GM19240 (cell line): Measurements from ENCODE around the gene CUX1.
"Not testable (repeated sequence)": the region's sequence is repeated elsewhere in the genome, so short reads cannot be mapped to it uniquely, and the experiment has no call there.

Source experiments
- DNase-seq: peaks from one replicate; pipeline ENCODE4 v3.0.0; 2011; ENCODE audit warnings: low spot score; ENCODE audit not compliant: insufficient read length

CUX1 gene

DNA sequence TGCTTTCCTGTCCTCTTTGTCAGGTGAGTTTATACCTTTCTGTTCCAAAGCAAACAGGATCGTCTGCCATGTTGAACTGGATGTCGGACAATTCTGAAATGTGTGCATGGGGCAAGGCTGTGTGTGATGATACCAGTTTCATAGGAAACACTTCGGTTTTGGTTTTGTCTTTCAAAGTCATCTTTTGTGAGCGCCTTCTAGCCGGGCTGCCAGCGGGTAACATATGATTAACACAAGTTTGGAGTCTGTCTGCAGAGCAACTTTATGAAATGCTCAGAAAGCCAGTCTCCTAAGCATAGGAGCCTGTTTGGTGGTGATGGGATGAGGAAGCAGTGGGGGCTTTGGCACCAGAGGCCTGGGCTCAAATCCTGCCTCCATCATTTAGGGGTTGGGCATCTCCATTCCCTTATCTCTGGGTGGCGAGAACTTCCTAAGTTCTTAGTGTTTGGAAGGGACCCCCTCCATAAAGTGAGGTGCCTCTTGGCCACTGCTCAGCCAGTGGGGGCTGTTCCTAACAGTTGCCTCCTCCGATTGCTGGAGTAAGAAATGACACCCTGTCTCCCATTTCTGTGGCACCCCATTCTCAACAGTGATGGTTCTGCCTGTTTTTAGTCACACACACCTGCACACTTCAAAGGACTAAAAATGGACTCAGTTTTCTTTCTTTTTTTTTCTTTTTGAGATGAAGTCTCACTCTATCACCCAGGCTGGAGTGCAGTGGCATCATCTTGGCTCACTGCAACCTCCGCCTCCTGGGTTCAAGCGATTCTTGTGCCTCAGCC is 36.8 kb downstream of the CUX1 start:
- DNase-seq: no peak

DNA sequence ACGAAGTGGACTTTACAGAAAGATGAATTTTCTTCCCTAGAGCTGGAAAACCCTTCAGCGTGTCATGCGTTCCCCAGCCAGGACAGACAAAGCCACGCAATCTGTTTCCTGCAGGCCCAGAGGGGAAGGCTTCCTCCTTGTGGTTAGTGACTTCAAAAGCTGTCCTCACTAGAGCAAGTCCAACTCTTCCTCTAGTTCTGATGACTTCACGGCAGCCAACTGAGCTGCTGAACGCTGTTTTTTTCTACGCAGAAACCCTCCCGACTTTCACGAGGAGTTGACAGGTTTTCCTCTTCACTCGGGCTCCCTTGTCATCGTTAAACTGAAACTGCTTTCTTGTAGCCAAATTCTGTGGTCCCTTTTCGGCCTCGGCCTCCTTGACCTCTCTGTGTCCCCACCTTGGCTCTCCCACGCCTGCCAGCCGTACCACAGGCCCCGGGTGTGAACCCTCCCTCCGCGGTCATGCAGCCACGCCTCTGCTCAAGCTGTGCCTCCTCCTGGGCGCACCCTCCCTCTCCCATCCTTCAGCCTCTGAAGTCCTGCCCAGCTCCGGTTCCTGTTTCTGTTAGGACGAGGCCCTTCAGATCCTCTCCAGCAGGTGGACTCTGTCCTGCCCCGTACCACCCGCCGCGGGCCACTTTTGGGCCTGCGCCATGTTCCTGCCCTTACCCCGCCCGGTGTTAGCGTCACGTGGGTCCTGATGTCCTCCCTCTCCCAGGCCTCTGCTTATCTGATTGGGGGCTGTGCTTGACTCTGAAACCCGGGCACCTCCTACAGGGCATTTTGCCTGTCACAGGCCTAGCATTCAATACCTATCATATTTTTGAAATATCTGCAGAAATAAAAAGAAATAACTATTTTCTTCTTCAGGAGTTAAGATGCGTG is 39.3 kb downstream of the CUX1 start:
- peak; percentile 80 for DNase-seq

DNA sequence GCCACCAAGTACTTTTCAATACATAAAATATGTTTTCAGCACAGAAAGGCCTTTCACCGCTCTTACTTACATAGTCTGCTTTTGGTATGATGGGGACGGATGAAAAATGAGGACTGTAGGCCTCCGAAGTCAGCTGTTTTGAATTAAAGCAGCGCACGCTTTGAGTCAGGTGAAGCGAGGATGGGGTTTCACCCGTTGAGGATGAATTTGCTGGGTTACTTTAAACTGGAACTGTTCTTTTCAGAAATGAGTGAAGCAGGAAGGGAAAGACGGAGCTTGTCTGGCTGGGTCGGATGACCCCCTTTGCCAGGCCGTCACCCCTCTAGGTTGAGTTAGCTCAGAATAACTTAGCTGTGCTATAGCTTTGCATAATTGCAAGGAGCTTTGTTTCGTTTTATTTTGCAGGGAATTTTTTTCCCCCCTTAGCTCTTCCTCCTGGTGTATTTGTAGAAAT is 40.0 kb downstream of the CUX1 start:
- DNase-seq: peak; percentile 23

DNA sequence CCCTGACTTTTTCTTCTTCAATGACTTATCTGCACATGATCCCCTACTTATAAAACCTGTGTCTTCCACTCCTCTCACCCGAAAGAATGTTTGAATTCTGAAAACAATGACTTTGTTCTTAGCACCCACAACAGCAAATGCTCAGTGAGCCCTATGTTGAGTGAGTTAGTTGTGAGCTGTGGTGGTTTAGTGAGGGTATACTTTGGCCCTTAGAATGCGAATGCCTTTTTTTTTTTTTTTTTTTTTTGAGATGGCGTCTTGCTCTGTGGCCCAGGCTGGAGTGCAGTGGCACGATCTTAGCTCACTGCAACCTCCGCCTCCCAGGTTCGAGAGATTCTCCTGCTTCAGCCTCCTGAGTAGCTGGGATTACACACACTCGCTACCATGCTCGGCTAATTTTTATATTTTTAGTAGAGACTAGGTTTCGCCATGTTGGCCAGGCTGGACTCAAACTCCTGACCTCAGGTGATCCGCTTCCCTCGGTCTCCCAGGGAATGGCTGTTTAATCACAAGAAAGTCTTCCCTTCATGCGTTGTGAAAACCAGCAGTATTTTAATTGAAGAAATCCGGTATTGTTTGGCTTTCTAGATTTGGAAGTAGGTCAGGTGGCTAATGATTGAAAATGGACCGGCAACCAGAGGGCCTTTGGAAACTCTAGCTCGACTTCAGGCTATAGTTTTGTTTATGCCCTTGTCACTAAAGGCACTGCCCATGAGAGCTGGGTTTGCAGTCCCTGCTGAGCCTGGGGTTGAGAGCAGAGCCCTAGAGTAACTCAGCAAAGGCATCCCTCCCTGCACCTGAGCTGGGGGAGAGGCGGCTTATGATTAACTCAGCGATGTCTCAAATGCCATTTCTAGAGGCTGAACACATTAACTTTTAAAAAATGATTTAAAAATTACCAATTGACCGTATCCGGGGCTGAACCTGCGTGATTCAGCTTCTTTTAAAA is 41.3 kb downstream of the CUX1 start:
- DNase-seq: no peak

DNA sequence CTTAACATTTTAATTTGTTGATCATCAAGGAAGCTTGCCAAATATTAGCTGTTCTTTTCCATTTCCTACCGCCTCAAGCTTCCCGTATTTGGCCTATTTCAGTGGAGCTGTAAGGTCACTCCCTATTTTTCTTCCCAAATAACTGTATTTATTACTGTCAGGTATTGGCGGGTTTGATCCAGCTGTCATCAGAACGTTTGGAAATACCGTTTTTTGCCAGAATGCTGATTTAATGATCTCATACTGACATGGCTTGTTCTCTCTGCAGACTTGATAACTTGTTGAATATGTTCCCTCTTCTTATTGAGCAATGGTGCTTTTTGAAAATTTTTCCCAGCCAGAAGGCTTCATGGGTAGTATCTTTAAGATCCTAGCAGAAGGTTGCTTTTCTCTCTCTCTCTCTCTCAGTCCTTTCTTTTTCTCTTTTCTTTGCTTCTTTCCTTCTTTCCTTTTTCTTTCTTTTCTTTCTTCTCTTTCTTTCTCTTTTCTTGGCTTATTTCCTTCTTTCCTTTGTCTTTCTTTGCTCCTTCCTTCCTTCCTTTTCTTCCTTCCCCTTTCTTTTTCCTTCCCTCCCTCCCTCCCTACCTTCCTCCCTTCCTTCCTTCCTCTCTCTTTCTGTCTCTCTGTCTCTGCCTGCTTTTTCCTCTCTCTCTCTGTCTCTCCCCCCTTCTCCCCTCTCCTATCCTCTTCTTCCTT is 42.1 kb downstream of the CUX1 start:
- no peak for DNase-seq

DNA sequence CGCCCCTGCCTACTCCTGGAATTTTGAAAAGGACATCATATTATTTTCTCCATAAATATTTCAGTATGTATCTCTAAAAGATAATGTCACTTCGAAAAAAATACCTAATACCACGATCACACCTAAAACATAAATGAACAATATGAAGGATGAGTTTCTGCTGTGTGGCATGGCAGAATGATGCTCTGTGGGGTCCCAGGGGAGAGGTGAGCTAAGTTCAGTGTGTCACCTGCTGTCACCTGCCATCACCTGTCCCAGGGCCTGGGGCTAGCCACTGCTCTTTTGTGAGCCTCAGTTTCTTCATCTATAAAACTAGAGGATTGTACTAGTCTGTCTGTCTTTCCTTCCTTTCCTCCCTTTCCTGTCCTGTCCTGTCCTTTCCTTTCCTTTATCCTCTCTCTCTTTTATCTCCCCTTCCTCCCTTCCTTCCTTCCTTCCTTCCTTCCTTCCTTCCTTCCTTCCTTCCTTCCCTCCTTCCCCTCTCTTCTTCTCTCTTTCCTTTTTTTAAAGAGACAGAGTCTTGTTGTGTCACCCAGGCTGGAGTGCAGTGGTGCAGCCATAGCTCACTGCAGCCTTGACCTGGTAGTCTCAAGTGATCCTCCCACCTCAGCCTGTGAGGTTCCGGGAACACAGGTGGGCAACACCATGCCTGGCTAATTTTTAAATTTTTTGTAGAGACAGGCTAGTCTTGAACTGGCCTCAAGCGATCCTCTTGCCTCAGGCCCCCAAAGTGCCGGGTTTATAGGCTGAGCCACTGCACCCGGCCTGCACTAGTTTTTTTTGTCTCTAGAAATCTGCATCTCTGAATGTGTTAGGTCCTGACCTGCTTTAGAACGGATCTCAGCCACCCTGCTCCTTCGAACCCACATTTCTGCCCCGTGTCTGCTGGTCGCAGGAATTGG is 43.1 kb downstream of the CUX1 start:
- no peak for DNase-seq

DNA sequence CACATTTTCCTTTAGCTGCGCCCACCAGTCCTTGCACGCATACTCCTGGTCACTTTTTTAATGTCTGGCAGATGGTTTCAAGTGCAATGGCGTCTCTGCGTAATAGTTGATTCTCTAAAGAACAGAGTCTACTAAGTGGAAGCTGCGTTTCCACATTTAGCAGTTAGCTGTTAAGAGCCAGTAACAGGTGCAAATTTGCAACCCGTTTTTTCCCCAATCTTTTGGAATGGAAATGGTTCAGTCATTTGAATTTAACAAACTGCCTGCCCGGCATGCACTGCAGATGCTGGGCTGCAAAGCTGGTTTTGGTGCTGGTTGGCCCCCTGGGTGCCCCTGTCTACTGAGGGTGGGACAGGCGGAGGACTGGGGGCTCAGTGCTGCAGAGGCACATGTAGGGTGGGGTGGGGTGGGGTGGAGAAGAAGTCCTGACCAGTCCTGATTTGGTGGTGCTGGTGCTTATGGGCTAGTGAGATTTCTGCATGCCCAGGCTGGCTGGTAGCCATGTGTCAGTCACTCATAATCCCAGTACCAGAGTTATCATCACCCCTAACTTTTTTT is 43.9 kb downstream of the CUX1 start:
- DNase-seq: no peak

DNA sequence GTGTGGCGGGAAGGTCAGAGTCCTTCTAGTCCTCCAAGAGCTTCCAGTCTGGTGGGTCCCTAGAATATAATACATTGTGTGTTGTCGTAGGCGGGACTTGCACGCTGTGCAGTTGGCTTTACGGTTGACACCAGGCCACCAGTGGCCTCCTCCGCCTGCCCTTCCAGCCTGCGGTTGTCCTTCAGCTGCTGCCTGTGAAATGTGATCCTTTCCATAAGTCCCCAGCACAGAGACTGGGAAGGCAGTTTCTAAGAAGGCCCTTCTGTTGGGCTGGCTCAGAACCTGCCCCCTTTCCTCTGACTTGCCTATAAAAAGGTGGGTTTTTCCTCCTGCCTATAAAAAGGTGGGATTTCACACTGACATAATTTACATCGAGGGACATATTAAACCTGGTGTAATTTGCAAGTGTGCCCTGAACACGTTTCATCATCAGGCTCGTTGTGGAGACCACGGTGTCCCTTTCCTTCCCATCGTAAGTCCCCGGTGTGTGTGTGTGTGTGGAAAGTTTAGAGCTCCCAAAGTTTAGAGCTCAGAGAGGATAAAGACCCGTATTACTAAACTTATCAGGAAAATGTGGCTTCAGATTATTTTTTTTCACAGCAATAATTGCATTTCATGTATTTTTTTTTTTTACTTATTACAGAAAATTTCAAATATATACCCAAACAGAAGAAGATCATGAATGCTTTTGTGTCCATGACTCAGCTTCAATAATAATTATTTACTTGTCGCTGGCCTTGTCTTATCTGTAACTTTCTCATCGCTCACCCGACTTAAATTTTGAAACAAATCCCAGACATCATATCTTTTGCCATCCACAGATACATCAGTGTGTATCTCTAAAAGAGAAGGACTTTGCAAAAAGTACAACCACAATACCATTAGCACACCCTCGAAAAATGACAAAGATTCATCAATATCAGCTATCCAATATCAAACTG is 45.1 kb downstream of the CUX1 start:
- DNase-seq: no peak

DNA sequence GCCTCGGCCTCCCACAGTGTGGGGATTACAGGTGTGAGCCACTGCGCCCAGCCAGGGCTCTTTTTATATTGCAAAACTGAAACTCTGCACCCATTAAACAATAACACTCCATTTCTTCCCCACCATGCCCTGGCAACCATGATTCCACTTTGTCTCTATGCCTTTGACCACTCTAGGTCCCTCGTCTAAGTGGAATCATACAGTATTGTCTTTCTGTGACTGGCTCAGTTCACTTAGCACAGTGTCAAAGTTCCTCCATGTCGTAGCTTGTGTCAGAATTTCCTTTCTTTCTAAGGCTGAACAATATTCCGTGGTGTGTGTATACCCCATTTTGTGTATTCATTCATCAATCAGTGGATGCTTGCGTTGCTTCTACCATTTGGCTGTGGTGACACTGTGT is 46.2 kb downstream of the CUX1 start:
- no peak for DNase-seq

DNA sequence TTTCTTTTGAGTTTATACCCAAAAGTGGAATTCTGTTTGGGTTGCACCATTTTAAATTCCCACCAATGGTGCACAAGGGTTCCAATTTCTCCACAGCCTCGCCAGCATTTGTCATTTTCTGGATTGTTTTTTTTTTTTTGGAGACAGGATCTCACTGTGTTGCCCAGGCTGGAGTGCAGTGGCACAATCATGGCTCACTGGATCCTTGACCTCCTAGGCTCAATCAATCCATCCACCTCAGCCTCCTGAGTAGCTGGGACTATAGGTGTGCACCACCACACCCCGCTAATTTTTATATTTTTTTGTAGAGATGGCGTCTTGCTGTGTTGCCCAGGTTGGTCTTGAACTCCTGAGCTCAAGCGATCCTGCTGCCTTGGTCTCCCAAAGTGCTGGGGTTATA is 46.6 kb downstream of the CUX1 start:
- no peak for DNase-seq

DNA sequence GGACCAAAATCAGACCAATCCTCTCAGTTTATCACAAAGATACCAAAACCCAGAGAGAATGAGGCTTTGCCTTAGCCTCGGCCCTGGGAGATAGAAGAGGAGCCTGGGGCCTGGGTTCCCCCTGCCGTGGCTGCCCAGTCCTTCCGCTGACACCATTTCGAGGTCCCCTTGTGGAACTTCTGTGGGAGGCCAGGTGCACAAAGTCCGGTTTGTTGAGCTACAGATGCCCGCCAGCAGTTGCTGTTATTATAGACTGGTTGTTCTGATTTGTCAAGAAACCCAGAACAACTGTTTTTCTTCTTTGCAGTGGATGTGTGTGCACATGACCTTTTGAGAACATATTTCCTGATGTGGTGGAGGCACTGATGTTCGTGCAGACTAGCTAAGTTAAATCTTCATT is 47.6 kb downstream of the CUX1 start:
- no peak for DNase-seq

DNA sequence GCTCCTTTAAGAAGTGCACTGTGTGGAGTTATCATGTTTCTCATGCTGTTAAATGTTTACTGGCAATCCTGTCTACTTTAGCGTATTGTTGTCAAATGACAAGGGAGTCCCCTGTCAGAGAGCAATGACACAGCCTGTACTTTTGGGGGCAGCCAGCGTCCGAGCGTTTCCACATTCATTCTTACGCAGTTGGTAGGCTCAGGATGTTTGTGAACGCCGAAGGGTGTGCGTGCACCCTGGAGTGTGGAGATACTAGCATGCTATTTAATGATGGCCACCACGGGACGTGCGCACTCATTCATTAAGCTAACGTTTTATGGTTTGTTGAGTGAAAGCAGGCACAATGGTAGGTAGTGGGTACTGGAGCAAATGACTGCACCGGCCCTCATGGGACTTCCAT is 48.0 kb downstream of the CUX1 start:
- DNase-seq: no peak

DNA sequence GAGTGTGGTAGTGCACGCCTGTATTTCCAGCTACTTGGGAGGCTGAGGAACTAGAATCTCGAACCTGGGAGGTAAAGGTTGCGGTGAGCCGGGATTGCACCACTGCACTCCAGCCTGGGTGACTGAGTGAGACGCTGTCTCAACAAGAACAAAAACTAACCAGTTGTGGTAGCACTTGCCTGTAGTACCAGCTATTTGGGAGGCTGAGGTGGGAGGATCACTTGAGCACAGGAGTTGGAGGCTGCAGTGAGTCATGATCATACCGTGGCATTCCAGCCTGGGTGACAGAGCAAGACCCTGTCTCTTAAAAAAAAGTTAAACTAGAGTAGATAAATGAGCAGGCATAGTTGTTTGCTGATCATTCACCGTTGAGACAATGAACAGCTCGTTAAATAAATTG is 48.9 kb downstream of the CUX1 start:
- no peak for DNase-seq

DNA sequence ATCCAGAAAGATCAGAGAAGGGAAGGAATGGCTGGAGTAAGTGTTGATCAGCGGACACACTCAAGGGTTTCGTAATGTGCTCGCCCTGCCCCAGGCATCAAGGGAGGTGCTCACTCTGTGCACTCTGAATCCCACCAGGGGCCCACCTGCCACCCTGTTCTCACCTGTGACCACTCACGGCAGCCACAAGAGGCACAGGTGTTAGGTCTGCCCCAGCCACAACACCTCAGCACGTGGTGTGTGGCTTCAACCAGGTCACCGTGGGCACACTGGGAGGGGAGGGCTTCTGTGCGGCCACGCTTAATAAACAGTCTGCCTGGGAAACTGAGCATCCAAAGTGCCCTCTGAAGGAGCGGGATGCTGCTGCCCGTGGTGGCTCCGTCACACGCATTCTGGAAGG is 49.8 kb downstream of the CUX1 start:
- no peak for DNase-seq

DNA sequence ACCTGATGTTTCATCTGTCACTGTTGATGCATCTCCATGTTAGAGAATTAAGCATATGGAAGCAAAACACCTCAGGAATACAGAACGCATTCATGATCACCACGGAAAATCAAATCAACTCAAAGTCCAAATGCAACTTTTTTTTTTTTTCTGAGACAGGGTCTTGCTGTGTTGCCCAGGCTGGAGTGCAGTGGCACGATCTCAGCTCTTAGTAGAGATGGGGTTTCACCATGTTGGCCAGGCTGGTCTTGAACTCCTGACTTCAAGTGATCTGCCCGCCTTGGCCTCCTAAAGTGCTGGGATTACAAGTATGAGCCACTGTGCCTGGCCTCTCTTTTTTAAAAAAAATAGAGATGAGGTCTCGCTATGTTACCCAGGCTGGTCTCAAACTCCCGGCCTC is 50.3 kb downstream of the CUX1 start:
- not testable (repeated sequence) for DNase-seq

DNA sequence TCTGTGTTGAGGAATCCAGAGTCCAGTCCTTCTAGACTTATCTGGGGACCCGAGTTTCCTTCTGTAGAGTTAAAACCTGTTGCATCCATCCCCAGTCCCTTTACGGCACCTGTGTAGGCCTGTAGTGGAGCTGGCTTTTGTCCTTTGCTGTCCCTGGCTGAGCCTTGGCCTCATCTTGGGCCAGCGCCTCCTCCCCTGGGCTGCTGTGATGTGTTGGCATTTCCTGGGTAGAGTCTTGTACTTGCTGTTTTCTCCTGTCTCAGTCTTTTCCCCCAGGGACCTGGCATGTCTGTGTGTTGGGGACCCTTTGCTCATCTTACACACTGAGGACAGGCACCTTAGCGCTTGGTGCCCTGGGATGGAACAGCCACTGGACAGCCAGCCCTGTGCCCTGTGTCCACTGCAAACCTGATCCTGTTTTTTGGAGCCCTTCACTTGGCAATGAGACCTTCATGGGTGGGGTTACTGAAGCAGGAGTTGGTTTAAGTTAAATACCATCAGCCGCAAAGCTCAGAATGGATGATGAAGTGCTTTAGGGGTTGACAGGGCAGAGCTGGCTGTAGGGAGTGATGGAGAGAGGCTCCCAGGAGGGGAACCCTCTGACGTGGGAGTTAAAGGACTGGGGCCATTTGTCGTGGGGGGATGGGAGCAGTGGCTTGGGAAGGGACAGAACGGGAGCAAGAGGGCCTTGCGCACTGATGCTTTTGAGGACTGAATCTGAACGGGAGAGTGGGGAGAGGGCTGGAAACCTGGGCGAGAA is 50.9 kb downstream of the CUX1 start:
- DNase-seq: no peak

DNA sequence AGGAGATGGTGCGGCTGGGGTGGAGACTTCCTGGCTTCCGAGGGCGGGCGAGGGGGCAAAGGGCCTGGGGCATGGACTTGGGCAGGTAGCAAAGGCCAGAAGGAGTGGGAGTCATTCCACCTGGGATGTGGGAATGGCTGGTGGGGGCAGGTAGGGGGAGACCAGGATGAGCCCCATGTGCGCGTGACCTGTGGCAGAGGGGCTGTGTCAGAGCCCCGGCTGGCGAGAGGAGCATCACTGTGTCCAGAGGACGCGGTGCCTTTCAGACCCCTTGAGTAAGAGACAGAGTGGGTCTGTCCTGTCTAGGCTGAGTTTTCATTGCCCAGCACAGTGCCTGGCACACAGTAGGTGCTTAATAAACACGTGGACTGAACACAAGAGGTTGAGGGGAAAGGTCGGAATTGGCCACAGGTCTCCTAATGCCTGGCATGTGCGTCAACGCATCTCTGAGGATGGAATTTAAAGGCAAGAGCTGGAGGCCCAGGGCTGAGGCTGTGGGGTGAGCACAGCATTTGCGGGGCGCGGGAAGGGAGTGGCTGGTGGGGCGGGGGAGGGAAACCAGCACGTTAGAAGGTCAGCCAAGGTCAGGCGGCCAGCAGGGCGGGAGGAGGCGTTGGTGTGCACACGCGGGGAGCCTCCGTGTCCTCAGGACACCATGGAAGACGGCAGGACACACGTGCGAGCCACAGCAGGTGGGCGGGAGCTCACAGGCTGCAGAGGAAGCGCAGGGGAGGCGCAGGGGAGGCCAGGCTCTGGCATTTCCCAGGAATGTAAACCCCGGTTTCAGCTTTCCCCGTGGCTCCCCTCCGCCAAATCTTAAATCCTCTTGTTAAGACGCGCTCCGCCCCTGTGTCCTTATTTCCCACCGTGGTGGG is 51.8 kb downstream of the CUX1 start:
- no peak for DNase-seq
